ENCODE measurements around the gene OR14A2.
"Not testable (repeated sequence)": the region's sequence is repeated elsewhere in the genome, so short reads cannot be mapped to it uniquely, and the experiment has no call there.

OR14A2 gene

GRCh38 chr1:247748041-247748440, at the start of gene OR14A2:
Gene OR14A2, minus strand, starts transcription at chr1:247748141.
- no peak for DNase-seq (ENCODE audit: low read depth in 1 of 2, low spot score in 1 of 2)

GRCh38 chr1:247797518-247797917, 49.6 kb upstream of the OR14A2 start:
- DNase-seq (ENCODE audit: low read depth in 1 of 2, low spot score in 1 of 2) = no peak

GRCh38 chr1:247769603-247770002, 21.7 kb upstream of the OR14A2 start:
- DNase-seq (ENCODE audit: low read depth in 1 of 2, low spot score in 1 of 2) = no peak

- DNase-seq (ENCODE audit: low read depth in 1 of 2, low spot score in 1 of 2) = no peak
These were observed 12.5 kb upstream of the OR14A2 start, which contains the start of gene OR1C1 for GRCh38 chr1:247760456-247760855. Gene OR1C1, minus strand, starts transcription at chr1:247760556. Its CDS starts 2,150 bp downstream, at chr1:247758406.

- not testable (repeated sequence) for DNase-seq (ENCODE audit: low read depth in 1 of 2, low spot score in 1 of 2)
These were observed 6.4 kb upstream of the OR14A2 start for GRCh38 chr1:247754311-247754710.

- no peak for DNase-seq (ENCODE audit: low read depth in 1 of 2, low spot score in 1 of 2)
These were observed 1.9 kb upstream of the OR14A2 start for GRCh38 chr1:247749870-247750269.

- no peak for DNase-seq (ENCODE audit: low read depth in 1 of 2, low spot score in 1 of 2)
These were observed 325 bp downstream of the OR14A2 start for GRCh38 chr1:247747616-247748015.

DNA sequence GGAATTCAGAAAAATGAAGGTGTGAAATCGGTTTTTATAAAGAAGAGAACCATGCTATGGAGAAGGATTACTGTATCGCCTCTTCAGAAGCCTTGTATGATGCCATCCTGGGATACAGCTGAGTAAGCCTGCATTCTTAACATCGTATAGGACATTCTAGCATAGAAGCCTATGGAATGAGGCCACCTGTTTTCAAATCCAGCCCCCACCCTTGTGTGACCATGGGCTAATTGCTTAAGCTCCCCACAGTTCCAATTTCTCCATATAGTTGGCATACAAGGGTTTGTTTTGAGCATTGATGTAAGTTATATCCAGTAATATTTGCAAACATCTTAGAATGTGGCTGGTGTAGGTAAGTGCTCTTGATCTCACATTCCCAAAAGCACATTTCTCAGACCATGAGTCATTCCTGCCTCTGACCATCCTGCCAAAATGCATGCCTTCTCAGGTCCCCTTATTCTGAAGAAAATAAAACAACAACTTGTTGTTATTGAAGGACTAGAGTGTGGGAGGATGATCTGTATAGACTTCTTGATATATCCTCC, 1.5 kb downstream of the OR14A2 start:
- no peak for DNase-seq (ENCODE audit: low read depth in 1 of 2, low spot score in 1 of 2)

DNA sequence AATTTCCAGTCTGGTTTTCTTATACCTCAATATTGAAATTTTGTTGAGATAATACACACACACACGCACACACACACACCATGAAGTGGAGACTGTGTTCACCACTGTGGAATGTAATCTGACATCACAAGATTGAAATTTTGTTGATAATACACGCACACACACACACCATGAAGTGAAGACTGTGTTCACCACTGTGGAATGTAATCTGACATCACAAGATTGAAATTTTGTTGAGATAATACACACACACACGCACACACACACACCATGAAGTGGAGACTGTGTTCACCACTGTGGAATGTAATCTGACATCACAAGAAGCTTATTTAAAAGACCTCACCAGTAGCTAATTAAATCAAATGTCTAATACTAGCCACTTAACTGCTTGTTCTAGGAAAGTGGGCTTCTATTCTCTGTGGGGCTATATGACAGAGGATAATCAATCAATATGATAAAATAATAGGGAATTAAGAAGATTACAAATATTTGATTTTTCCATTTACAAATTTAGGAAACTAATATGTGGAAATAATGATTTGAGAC, 5.7 kb downstream of the OR14A2 start:
- DNase-seq (ENCODE audit: low read depth in 1 of 2, low spot score in 1 of 2) = not testable (repeated sequence)

GRCh38 chr1:247741756-247742155, 6.2 kb downstream of the OR14A2 start:
- no peak for DNase-seq (ENCODE audit: low read depth in 1 of 2, low spot score in 1 of 2)

DNA sequence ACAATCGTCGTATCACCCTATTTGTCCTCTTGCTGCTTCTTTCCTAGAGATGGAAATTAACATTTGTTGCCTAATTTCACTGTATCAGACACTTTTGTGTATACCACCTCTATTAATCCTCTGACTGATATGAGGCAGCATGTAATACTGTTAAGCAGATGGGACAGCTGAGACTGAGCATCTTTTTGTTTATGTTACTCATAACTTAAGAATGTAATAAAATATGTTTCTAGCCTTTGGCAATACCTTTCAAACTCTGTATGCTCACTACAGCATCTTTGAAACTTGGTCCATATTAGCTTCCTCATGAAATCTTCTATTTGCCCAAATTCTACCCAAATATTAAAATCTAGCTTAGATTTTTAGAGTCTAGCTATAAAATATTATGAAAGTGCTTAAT, 7.2 kb downstream of the OR14A2 start:
- DNase-seq (ENCODE audit: low read depth in 1 of 2, low spot score in 1 of 2) = no peak

- no peak for DNase-seq (ENCODE audit: low read depth in 1 of 2, low spot score in 1 of 2)
These were observed 9.6 kb downstream of the OR14A2 start, which contains the start of gene OR14K1 for GRCh38 chr1:247738315-247738714. Gene OR14K1, plus strand, starts transcription at chr1:247738615. Its CDS starts 0 bp downstream, at chr1:247738615.

GRCh38 chr1:247721222-247721621, 26.7 kb downstream of the OR14A2 start:
- DNase-seq (ENCODE audit: low read depth in 1 of 2, low spot score in 1 of 2) = no peak

GRCh38 chr1:247716546-247716945, 31.4 kb downstream of the OR14A2 start, which contains the start of gene OR6F1:
Gene OR6F1, minus strand, starts transcription at chr1:247716646. Its CDS starts 3,891 bp downstream, at chr1:247712755.
- no peak for DNase-seq (ENCODE audit: low read depth in 1 of 2, low spot score in 1 of 2)

GRCh38 chr1:247713753-247714152, 34.2 kb downstream of the OR14A2 start:
- DNase-seq (ENCODE audit: low read depth in 1 of 2, low spot score in 1 of 2) = no peak

DNA sequence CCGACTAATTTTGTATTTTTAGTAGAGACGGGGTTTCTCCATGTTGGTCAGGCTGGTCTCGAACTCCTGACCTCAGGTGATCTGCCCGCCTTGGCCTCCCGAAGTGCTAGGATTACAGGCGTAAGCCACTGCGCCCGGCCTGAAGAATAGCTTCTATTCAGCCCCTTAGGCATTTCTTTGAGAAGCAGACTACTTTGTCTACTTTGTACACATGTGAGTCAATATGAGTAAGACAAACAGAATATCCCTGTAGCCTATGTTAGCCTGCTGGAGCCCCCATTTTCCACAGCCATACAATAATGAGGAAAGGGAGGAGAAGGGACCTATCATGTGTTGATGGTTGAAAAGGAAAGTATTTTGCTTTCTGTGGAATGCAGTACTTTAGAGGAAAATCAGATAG, 37.3 kb downstream of the OR14A2 start:
- DNase-seq (ENCODE audit: low read depth in 1 of 2, low spot score in 1 of 2) = not testable (repeated sequence)

- no peak for DNase-seq (ENCODE audit: low read depth in 1 of 2, low spot score in 1 of 2)
These were observed 46.6 kb downstream of the OR14A2 start for GRCh38 chr1:247701338-247701737.

DNA sequence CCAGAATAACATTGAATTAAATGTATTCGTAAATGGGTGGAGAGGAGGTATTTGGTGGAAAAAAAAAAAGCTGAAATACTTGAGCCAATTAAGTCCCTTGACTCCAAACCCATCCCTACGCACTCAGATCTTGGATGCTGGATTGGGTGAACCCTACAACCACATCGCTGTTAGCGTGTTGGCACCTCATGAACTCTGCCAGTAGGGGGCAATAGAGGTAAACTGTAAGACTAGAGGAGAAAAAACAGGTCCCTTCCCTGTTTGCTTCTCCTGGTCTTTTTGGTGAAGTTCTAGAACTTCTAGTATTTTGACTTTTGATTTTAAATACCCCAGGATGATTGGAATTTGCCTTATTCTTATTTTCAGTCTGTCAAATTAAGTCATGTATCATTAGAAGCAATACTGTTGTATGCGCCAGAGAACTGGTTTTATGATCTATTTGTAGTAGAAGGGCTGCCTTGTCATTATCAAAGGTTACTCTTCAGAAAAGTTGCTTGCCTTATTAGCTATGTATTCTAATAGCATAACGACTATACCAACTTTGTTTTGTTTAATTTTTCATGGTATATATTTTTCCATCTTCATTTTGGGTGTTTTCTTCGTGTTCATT, 66.5 kb downstream of the OR14A2 start:
- DNase-seq (ENCODE audit: low read depth in 1 of 2, low spot score in 1 of 2) = no peak

- DNase-seq (ENCODE audit: low read depth in 1 of 2, low spot score in 1 of 2) = no peak
These were observed 67.8 kb downstream of the OR14A2 start for GRCh38 chr1:247680171-247680570.

- no peak for DNase-seq (ENCODE audit: low read depth in 1 of 2, low spot score in 1 of 2)
These were observed 68.3 kb downstream of the OR14A2 start, which contains the start of gene OR13G1 for GRCh38 chr1:247679639-247680038. Gene OR13G1, minus strand, starts transcription at chr1:247679739. Its CDS starts 6,698 bp downstream, at chr1:247673041.
